ENCODE results near the gene CANT1.

Gene CANT1

GRCh38 chr17:78998311-78999055 lies 11.1 kb downstream of the CANT1 start:
- H3K27ac ChIP-seq, result peak overlapping the region; percentile 80
- no peak for DNase-seq (ENCODE audit: low read depth, low spot score)

- peak overlapping the region; percentile 80 for H3K27ac ChIP-seq
- no peak for DNase-seq (ENCODE audit: low read depth, low spot score)
Measured at GRCh38 chr17:78997881-78998280, 11.7 kb downstream of the CANT1 start.

- DNase-seq (ENCODE audit: low read depth, low spot score), result no peak
- peak overlapping the region; percentile 80 for H3K27ac ChIP-seq
Measured at GRCh38 chr17:78997231-78997741, 12.3 kb downstream of the CANT1 start.

- peak overlapping the region; percentile 80 for H3K27ac ChIP-seq
- no peak for DNase-seq (ENCODE audit: low read depth, low spot score)
Measured at GRCh38 chr17:78996781-78997201, 12.8 kb downstream of the CANT1 start.

GRCh38 chr17:78995761-78996451 lies 13.7 kb downstream of the CANT1 start:
- H3K27ac ChIP-seq, result peak overlapping the region; percentile 80
- no peak for DNase-seq (ENCODE audit: low read depth, low spot score)

GRCh38 chr17:78995022-78995760 lies 14.4 kb downstream of the CANT1 start:
- no peak for DNase-seq (ENCODE audit: low read depth, low spot score)
- peak overlapping the region; percentile 80 for H3K27ac ChIP-seq

- H3K27ac ChIP-seq, result no peak overlapping the region
- no peak for DNase-seq (ENCODE audit: low read depth, low spot score)
Measured at GRCh38 chr17:78993981-78994671, 15.4 kb downstream of the CANT1 start.

GRCh38 chr17:78993241-78993956 lies 16.2 kb downstream of the CANT1 start:
- DNase-seq (ENCODE audit: low read depth, low spot score), result no peak

GRCh38 chr17:78992542-78993212 lies 16.9 kb downstream of the CANT1 start:
- no peak for DNase-seq (ENCODE audit: low read depth, low spot score)
- no peak overlapping the region for H3K27ac ChIP-seq

More at GRCh38 chr17:78993241-78993956, 16.2 kb downstream of the CANT1 start:
- no peak overlapping the region for H3K27ac ChIP-seq

- DNase-seq (ENCODE audit: low read depth, low spot score), result no peak
- no peak overlapping the region for H3K27ac ChIP-seq
Measured at GRCh38 chr17:78991906-78992532, 17.5 kb downstream of the CANT1 start.

- DNase-seq (ENCODE audit: low read depth, low spot score), result no peak
- no peak overlapping the region for H3K27ac ChIP-seq
Measured at GRCh38 chr17:78991017-78991738, 18.4 kb downstream of the CANT1 start.

- no peak for DNase-seq (ENCODE audit: low read depth, low spot score)
- no peak overlapping the region for H3K27ac ChIP-seq
Measured at GRCh38 chr17:78990349-78991016, 19.1 kb downstream of the CANT1 start.

- peak overlapping the region; percentile 79 for H3K27ac ChIP-seq
- no peak for DNase-seq (ENCODE audit: low read depth, low spot score)
Measured at GRCh38 chr17:78988152-78988551, 21.4 kb downstream of the CANT1 start.

GRCh38 chr17:78986649-78987328 lies 22.8 kb downstream of the CANT1 start:
- H3K27ac ChIP-seq, result peak overlapping the region; percentile 79
- DNase-seq (ENCODE audit: low read depth, low spot score), result no peak

- no peak for DNase-seq (ENCODE audit: low read depth, low spot score)
Measured at GRCh38 chr17:78986048-78986648, 23.4 kb downstream of the CANT1 start.

GRCh38 chr17:78985395-78985794 lies 24.2 kb downstream of the CANT1 start:
- H3K27ac ChIP-seq, result no peak overlapping the region
- no peak for DNase-seq (ENCODE audit: low read depth, low spot score)

More at GRCh38 chr17:78986048-78986648, 23.4 kb downstream of the CANT1 start:
- H3K27ac ChIP-seq, result peak overlapping the region; percentile 79
